CD4-positive, alpha-beta T cell treated with Interleukin-4 for 4 hours (primary cell): ENCODE measurements around the gene CHD1.
A peak's percentile ranks its signal among the peaks of the same experiment; 100 is the strongest.
"Not testable (repeated sequence)": the region's sequence is repeated elsewhere in the genome, so short reads cannot be mapped to it uniquely, and the experiment has no call there.

Experiments used
- DNase-seq: peaks from one replicate; pipeline ENCODE4 v3.0.0-alpha.2; 2020

CHD1 gene

GRCh38 chr5:98928873-98929709, at the start of gene CHD1:
Gene CHD1 (minus strand): TSS chr5:98929007. CDS start chr5:98926386, 2,621 bp downstream.
- DNase-seq: peak; percentile 97

- DNase-seq: no peak
Measured at GRCh38 chr5:98978528-98978927, 49.7 kb upstream of the CHD1 start.

DNA sequence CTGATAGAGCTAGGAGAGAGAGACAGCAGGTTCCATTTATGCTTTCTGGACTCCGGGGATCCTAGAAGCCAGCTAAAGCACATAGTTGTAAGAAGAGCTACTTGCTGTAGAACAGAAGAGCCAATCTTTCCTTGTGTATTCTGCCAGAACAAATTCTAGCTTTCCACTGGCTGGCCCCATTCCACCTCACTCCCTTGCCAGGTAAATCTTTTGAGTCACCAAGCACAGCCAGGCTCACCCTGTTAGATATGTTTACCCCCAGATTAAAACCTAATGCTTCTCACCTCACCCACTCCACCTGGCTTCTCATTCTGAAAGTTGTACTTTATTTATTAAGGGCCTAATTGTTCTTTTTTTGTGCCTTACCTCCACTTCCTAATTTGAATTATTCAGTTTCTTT, 48.9 kb upstream of the CHD1 start:
- no peak for DNase-seq

DNA sequence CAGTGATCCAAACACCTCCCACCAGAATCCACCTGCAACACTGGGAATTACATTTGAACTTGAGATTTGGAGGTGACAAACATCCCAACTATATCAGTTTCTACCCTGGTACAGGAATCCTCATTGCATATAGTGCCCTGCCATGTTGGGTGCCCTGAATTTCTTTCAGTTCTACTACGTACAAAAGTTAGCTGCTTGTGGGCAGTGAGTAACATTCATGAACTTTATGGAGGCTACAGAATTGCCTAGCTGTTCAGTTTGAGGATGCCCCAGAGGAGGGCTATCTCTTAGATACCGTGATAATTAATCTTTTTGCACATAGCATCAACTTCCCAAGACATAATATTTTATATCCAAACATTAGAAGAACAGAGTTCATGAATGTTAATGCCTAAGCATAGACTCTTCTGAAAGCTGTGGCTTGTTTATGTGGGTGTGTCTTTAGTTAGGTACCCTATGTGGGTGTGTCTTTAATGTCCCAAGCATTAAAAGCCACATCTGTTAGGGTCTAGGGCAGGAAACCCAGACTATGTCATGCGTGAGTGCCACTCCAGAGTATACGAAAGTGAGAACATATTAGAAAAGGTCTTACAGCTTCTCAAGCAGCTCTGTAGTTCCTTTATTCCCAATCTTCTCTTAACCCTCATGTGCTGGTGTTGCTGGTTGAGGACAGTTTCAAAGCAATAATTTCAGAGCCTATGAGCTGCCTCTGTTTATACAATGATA, 47.0 kb upstream of the CHD1 start:
- no peak for DNase-seq

GRCh38 chr5:98975223-98975622, 46.4 kb upstream of the CHD1 start:
- DNase-seq: no peak

DNA sequence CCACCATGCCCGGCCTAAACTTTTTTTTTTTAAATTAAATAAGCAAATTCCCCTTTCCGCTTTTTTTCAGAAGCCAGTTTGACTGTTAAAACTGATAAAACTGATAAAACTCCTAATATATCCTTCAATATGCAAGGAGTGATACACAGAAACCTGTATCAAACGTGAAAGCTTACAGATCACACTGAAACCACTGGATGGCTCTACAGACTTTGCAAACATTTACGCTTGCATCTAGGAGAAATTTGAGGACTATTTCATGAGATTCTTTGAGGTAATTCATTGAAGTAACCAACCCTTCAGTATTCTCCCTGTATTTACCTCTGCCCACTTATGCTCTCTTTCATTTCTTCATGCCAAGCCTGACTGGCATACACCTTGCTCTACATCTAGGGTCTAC, 40.6 kb upstream of the CHD1 start:
- DNase-seq: no peak

GRCh38 chr5:98968056-98968564, 39.3 kb upstream of the CHD1 start:
- DNase-seq: no peak

- no peak for DNase-seq
Measured at GRCh38 chr5:98965226-98965625, 36.4 kb upstream of the CHD1 start.

- DNase-seq: no peak
Measured at GRCh38 chr5:98964621-98965020, 35.8 kb upstream of the CHD1 start.

DNA sequence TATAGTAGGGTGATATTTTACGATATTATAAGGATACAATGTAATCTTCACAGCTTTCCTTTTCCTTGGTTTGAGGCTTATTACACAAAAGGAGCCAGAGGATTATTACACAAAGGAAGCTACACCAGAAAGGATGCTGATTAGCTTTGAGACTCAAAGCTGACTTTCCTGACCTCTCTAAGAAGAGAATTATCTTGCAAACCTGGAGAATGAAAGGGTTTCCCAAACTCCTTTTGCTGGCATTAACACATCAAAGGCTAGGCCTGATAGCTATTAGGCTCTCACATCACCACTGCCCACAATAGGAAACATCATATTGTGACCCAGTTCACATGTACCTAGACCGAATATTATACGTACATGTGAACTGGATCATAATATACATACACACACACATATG, 34.2 kb upstream of the CHD1 start:
- DNase-seq: no peak

- DNase-seq: no peak
Measured at GRCh38 chr5:98962587-98962986, 33.8 kb upstream of the CHD1 start.

GRCh38 chr5:98961665-98962344, 33.0 kb upstream of the CHD1 start:
- DNase-seq: no peak

DNA sequence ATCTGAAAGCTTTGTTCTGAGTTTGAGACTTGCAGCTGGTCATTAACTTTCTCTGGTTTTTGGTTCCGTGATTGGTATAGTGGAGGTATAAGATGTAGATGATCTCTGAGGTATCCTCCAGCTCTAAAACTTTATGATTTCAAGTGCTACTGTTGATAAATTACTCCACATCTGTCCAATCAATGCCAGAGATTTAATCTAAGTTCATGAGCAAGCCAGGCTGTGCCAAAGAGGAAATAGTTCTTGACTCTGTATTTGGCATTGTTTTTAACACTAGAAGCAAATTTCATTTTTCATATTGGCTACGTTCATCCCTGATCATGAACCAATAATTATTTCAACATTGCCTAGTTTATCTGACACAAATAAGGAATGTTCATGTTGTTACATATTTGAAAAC, 28.5 kb upstream of the CHD1 start:
- no peak for DNase-seq

DNA sequence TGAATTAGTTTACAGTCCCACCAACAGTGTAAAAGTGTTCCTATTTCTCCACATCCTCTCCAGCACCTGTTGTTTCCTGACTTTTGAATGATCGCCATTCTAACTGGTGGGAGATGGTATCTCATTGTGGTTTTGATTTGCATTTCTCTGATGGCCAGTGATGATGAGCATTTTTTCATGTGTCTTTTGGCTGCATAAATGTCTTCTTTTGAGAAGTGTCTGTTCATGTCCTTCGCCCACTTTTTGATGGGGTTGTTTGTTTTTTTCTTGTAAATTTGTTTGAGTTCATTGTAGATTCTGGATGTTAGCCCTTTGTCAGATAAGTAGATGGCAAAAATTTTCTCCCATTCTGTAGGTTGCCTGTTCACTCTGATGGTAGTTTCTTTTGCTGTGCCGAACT, 27.1 kb upstream of the CHD1 start:
- DNase-seq: not testable (repeated sequence)

DNA sequence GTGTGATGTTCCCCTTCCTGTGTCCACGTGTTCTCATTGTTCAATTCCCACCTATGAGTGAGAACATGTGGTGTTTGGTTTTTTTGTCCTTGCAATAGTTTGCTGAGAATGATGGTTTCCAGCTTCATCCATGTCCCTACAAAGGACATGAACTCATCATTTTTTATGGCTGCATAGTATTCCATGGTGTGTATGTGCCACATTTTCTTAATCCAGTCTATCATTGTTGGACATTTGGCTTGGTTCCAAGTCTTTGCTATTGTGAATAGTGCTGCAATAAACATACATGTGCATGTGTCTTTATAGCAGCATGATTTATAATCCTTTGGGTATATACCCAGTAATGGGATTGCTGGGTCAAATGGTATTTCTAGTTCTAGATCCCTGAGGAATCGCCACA, 26.7 kb upstream of the CHD1 start:
- DNase-seq: not testable (repeated sequence)

GRCh38 chr5:98954392-98955028, 25.7 kb upstream of the CHD1 start:
- no peak for DNase-seq

GRCh38 chr5:98942847-98943246, 14.0 kb upstream of the CHD1 start:
- DNase-seq: no peak

DNA sequence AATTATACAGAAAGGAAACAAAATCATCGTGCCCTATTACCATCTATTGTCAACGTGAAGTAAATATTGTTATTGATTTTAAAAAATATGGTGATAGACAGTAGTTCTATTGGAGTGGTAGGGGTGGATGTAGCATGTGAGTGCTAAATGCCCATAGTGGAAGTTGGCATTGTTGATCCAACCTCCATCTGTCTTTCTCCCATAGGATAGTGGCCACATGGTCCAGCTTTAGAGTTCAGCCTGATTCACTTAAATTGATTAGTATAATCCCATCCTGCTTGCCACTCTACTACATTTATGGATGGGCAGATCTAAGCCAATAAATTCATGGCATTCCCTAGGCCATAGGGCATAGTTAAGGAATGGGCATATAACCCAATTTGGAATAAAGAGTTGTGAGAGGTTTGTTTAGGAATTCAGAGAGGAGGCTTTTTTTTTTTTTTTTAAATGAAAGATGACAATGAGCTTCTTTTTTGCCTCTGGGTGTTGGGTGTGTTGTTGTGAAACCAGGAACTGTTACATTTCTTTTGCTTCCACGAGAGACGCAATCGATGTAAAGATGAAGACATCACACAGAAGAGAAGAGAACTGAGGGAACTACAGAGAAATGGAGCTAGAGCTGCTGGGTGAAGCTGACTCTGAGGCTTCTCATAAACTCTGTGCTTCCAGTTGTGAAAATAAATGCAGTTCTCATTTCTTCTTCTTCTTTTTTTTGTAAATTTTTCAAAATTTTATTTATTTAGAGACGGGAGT, 12.5 kb upstream of the CHD1 start:
- no peak for DNase-seq

- DNase-seq: no peak
Measured at GRCh38 chr5:98940581-98940980, 11.8 kb upstream of the CHD1 start.

- DNase-seq: no peak
Measured at GRCh38 chr5:98938464-98938863, 9.7 kb upstream of the CHD1 start.

GRCh38 chr5:98936948-98937715, 8.3 kb upstream of the CHD1 start:
- no peak for DNase-seq
